Measurements from ENCODE around the gene PUS1.

The PUS1 gene

GRCh38 chr12:131915000-131915689, 13.9 kb upstream of the PUS1 start (continued):
- TF ChIP-seq ZFHX2 (tag by site-specific recombination; conservative IDR thresholded peaks at IDR 0.05) (peak; percentile 33; the same call in 1 of the 2 replicates), EGR2 (tag by site-specific recombination; IDR thresholded peaks at IDR 0.05; ENCODE audit: low read depth) (peak; percentile 55; the same call in 1 of the 2 replicates)

- POLR2A ChIA-PET, result no interaction called here
- no peak overlapping the region for H3K27ac ChIP-seq (ENCODE audit: extremely low read depth, low read depth, low read length)
Observed at GRCh38 chr12:131915823-131916222, 13.3 kb upstream of the PUS1 start.

GRCh38 chr12:131916306-131917138, 12.6 kb upstream of the PUS1 start:
- Histone ChIP-seq H3K4me3 (ENCODE audit: low read depth, low read length) (no peak overlapping the region), H3K36me3 (ENCODE audit: control insufficient read depth in 2 of 2, insufficient read depth in 1 of 2, low read length in 2 of 2) (peaks cover 0 to 87% of the 10 kb centered on the region in 2 experiments; a peak in 2 of 3 replicates), H3K27ac (ENCODE audit: extremely low read depth, low read depth, low read length) (no peak overlapping the region), H3K9me3 (ENCODE audit: control insufficient read depth, insufficient read depth, low read depth, low read length) (no peaks in the 10 kb centered on the region), H3K4me1 (ENCODE audit: control insufficient read depth, insufficient read depth, low read length) (peaks cover 5% of the 10 kb centered on the region)
- ChIA-PET POLR2A (no interaction called here), CTCF (interaction anchor here (1.8 kb wide), 1 partner anchor 73 kb away, joined by 4 read pairs; no protein-coding TSS in a partner anchor)
- no peak for TF ChIP-seq CTCF (tag by site-specific recombination; IDR thresholded peaks at IDR 0.05)
- TF ChIP-seq SCRT2 (tag by site-specific recombination; IDR thresholded peaks at IDR 0.05), result 0 out of 2 replicates have a peak, but pooled peaks have one; percentile 15
- TF ChIP-seq ZNF148 (tag by site-specific recombination; IDR thresholded peaks at IDR 0.05; ENCODE audit: borderline replicate concordance), result no peak

More at GRCh38 chr12:131915823-131916222, 13.3 kb upstream of the PUS1 start:
- H3K9me3 ChIP-seq (ENCODE audit: control insufficient read depth, insufficient read depth, low read depth, low read length), result no peaks in the 10 kb centered on the region
- TF ChIP-seq GLIS2 (tag by site-specific recombination; IDR thresholded peaks at IDR 0.05), result peak; percentile 69; the same call in 1 of the 2 replicates
- no peak for TF ChIP-seq SP3 (tag by site-specific recombination; IDR thresholded peaks at IDR 0.05)
- TF ChIP-seq, protein P1, sequence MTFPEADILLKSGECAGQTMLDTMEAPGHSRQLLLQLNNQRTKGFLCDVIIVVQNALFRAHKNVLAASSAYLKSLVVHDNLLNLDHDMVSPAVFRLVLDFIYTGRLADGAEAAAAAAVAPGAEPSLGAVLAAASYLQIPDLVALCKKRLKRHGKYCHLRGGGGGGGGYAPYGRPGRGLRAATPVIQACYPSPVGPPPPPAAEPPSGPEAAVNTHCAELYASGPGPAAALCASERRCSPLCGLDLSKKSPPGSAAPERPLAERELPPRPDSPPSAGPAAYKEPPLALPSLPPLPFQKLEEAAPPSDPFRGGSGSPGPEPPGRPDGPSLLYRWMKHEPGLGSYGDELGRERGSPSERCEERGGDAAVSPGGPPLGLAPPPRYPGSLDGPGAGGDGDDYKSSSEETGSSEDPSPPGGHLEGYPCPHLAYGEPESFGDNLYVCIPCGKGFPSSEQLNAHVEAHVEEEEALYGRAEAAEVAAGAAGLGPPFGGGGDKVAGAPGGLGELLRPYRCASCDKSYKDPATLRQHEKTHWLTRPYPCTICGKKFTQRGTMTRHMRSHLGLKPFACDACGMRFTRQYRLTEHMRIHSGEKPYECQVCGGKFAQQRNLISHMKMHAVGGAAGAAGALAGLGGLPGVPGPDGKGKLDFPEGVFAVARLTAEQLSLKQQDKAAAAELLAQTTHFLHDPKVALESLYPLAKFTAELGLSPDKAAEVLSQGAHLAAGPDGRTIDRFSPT (tag by site-specific recombination; IDR thresholded peaks at IDR 0.05), result peak; percentile 40; the same call in 1 of the 2 replicates
- no peak overlapping the region for H3K4me3 ChIP-seq (ENCODE audit: low read depth, low read length)
- peaks cover 0 to 87% of the 10 kb centered on the region in 2 experiments; a peak in 2 of 3 replicates for H3K36me3 ChIP-seq (ENCODE audit: control insufficient read depth in 2 of 2, insufficient read depth in 1 of 2, low read length in 2 of 2)
- CTCF ChIA-PET, result interaction anchor here (1.8 kb wide), 1 partner anchor 72 kb away, joined by 4 read pairs; no protein-coding TSS in a partner anchor
- peaks cover 5% of the 10 kb centered on the region for H3K4me1 ChIP-seq (ENCODE audit: control insufficient read depth, insufficient read depth, low read length)

- POLR2A ChIA-PET, result no interaction called here
- no peak overlapping the region for H3K27ac ChIP-seq (ENCODE audit: extremely low read depth, low read depth, low read length)
- peaks cover 3% of the 10 kb centered on the region for H3K4me1 ChIP-seq (ENCODE audit: control insufficient read depth, insufficient read depth, low read length)
- no peak overlapping the region for H3K4me3 ChIP-seq (ENCODE audit: low read depth, low read length)
- peaks cover 0 to 87% of the 10 kb centered on the region in 2 experiments; a peak in 2 of 3 replicates for H3K36me3 ChIP-seq (ENCODE audit: control insufficient read depth in 2 of 2, insufficient read depth in 1 of 2, low read length in 2 of 2)
- CTCF ChIA-PET, result interaction anchor here (0.9 kb wide), 1 partner anchor 57 kb away, joined by 3 read pairs; no protein-coding TSS in a partner anchor
- no peaks in the 10 kb centered on the region for H3K9me3 ChIP-seq (ENCODE audit: control insufficient read depth, insufficient read depth, low read depth, low read length)
- TF ChIP-seq ZNF266 (tag by site-specific recombination; IDR thresholded peaks at IDR 0.05; ENCODE audit: low read depth), result no peak
- TF ChIP-seq SP2 (tag by site-specific recombination; IDR thresholded peaks at IDR 0.05), result no peak
- TF ChIP-seq ZNF621 (tag by site-specific recombination; IDR thresholded peaks at IDR 0.05), result no peak
- no peak for TF ChIP-seq ZNF416 (tag by site-specific recombination; IDR thresholded peaks at IDR 0.05)
- TF ChIP-seq ZNF629 (tag by site-specific recombination; IDR thresholded peaks at IDR 0.05), result no peak
- TF ChIP-seq ZNF148 (tag by site-specific recombination; IDR thresholded peaks at IDR 0.05; ENCODE audit: borderline replicate concordance), result no peak
Observed at GRCh38 chr12:131917139-131917710, 11.9 kb upstream of the PUS1 start.

Measured in HEK293 (cell line).